GM19463 (cell line): ENCODE results near the gene PEX26.
"Not testable (repeated sequence)": the region's sequence is repeated elsewhere in the genome, so short reads cannot be mapped to it uniquely, and the experiment has no call there.

ENCODE experiments used
- ATAC-seq: cut with Tn5 transposase; IDR thresholded peaks from one replicate; pipeline ENCODE4 v1.9.1; 2021; ENCODE audit warnings: mild to moderate bottlenecking, moderate library complexity; ENCODE audit not compliant: unreplicated experiment

The PEX26 gene

GRCh38 chr22:18115906-18116371, 38.1 kb downstream of the PEX26 start:
- ATAC-seq, result no peak

- ATAC-seq, result no peak
These were observed 38.8 kb downstream of the PEX26 start for GRCh38 chr22:18116634-18117033.

- ATAC-seq, result no peak
These were observed 40.6 kb downstream of the PEX26 start for GRCh38 chr22:18118345-18118915.

- no peak for ATAC-seq
These were observed 41.8 kb downstream of the PEX26 start for GRCh38 chr22:18119409-18120110.

GRCh38 chr22:18120857-18121256, 43.1 kb downstream of the PEX26 start:
- no peak for ATAC-seq

- no peak for ATAC-seq
These were observed 43.7 kb downstream of the PEX26 start for GRCh38 chr22:18121506-18121905.

- no peak for ATAC-seq
These were observed 44.3 kb downstream of the PEX26 start for GRCh38 chr22:18121954-18122554.

- ATAC-seq, result not testable (repeated sequence)
These were observed 45.8 kb downstream of the PEX26 start for GRCh38 chr22:18123476-18124025.

- ATAC-seq, result no peak
These were observed 48.8 kb downstream of the PEX26 start for GRCh38 chr22:18126606-18127005.

GRCh38 chr22:18130018-18130417, 52.2 kb downstream of the PEX26 start:
- ATAC-seq, result no peak

GRCh38 chr22:18130699-18131429, 53.1 kb downstream of the PEX26 start:
- ATAC-seq, result no peak

- no peak for ATAC-seq
These were observed 55.7 kb downstream of the PEX26 start for GRCh38 chr22:18133452-18133851.

- ATAC-seq, result no peak
These were observed 59.0 kb downstream of the PEX26 start for GRCh38 chr22:18136563-18137320.

- ATAC-seq, result not testable (repeated sequence)
These were observed 63.2 kb downstream of the PEX26 start for GRCh38 chr22:18141004-18141403.

GRCh38 chr22:18144105-18144504, 66.3 kb downstream of the PEX26 start:
- no peak for ATAC-seq

- no peak for ATAC-seq
These were observed 68.0 kb downstream of the PEX26 start for GRCh38 chr22:18145676-18146388.

GRCh38 chr22:18146389-18146753, 68.6 kb downstream of the PEX26 start:
- ATAC-seq, result no peak

GRCh38 chr22:18147791-18148190, 70.0 kb downstream of the PEX26 start:
- ATAC-seq, result no peak

- no peak for ATAC-seq
These were observed 70.6 kb downstream of the PEX26 start for GRCh38 chr22:18148293-18148965.
